Upper lobe of left lung (tissue), 6 donors: ENCODE measurements around the gene EPHB2. TPM values are rescaled to one million over a fixed set of nuclear protein-coding genes. Genes with fewer than 3 reads are reported as not detected.
A peak's percentile ranks its signal among the peaks of the same experiment; 100 is the strongest.

Experiments
- ATAC-seq, 2 donors: fragments of 200-7000 bp; cut with Tn5 transposase; one replicate each; pipeline ENCODE4 v1.9.1; 2022; ENCODE audit warnings: mild to moderate bottlenecking in 2 of 2, moderate library complexity in 2 of 2; ENCODE audit not compliant: low FRiP score in 2 of 2
- DNase-seq, 2 donors: peaks; one replicate each; pipeline ENCODE4 v3.0.0-alpha.2; 2019 to 2020
- H3K27ac ChIP-seq, 4 donors: fragments of 200-600 bp; sonication (generic); one replicate each; pipeline ENCODE4 v1.5.1; 2016 to 2019
- H3K27me3 ChIP-seq, 4 donors: fragments of 200-600 bp; sonication (generic); one replicate each; pipeline ENCODE4 v1.5.1; 2017 to 2019
- H3K36me3 ChIP-seq, 4 donors: fragments of 200-600 bp; sonication (generic); one replicate each; pipeline ENCODE4 v1.5.1; 2016 to 2019
- H3K4me1 ChIP-seq, 4 donors: fragments of 200-600 bp; sonication (generic); one replicate each; pipeline ENCODE4 v1.5.1; 2018 to 2019
- H3K4me3 ChIP-seq, 4 donors: fragments of 200-600 bp; sonication (generic); one replicate each; pipeline ENCODE4 v1.5.1; 2017 to 2019; ENCODE audit warnings: mild to moderate bottlenecking in 2 of 4, moderate library complexity in 1 of 4
- H3K9me3 ChIP-seq, 4 donors: fragments of 200-600 bp; sonication (generic); one replicate each; pipeline ENCODE4 v1.5.1; 2018 to 2019
- CTCF ChIP-seq, 6 experiments: fragments of 450-650 bp in 4 of 6; fragments of 200-600 bp in 2 of 6; sonication (generic) in 2 of 6; IDR thresholded peaks; one replicate each; pipeline ENCODE4 v1.5.1; 2016 to 2019; ENCODE audit warnings: antibody characterized with exemption in 6 of 6
- EP300 ChIP-seq, 4 donors: sonication (generic); formaldehyde crosslinking; IDR thresholded peaks; one replicate each; pipeline ENCODE4 v1.5.1; 2017; ENCODE audit warnings: antibody characterized with exemption in 4 of 4, control low read depth in 2 of 4
- POLR2A ChIP-seq, 4 donors: fragments of 450-650 bp; IDR thresholded peaks; one replicate each; pipeline ENCODE4 v1.5.1; 2016 to 2017; ENCODE audit warnings: antibody characterized with exemption in 4 of 4, mild to moderate bottlenecking in 2 of 4
- POLR2AphosphoS5 ChIP-seq, 2 donors: sonication (generic); formaldehyde crosslinking; IDR thresholded peaks; one replicate each; pipeline ENCODE4 v1.5.1; 2017; ENCODE audit warnings: antibody characterized with exemption in 2 of 2
- WGBS, 2 donors: methylation state at CpG; one replicate each; pipeline ENCODE4 v1.1.5; 2017 to 2018; 5-methylcytosine and 5-hydroxymethylcytosine counted together
- total RNA-seq, 6 donors: library from RNA; depleted of rRNA in 4 of 6; stranded (reverse); fragments of >200 nt in 4 of 6; gene quantifications; one replicate each; pipeline versions ENCODE4 v1.1.0 to v1.2.1, GENCODE V29; 2016 to 2021
- donor health status: DM: no; HTN: no; CAD: no; lungs with moderate emphysema.
- donor health status: DM: no; HTN: yes; CAD: no; lungs with severe emphysema.

EPHB2 gene
- total RNA-seq, 6 donors from 2014 or later, result 1.0 to 8.8 (median 5.6) TPM

GRCh38 chr1:22753481-22753971, 42.9 kb downstream of the EPHB2 start:
- Histone ChIP-seq H3K27me3 (no peaks in the 10 kb centered on the region), H3K36me3 (no peaks in the 10 kb centered on the region), H3K27ac (no peak overlapping the region), H3K9me3 (no peaks in the 10 kb centered on the region), H3K4me3 (no peak overlapping the region), H3K4me1 (peaks cover 19 to 27% (median 21%) of the 10 kb centered on the region in 4 donors)
- ATAC-seq (peak in 1 of 2 donors; percentile 74), DNase-seq (no peak)
- 75% methylated on average over 12 of the region's 12 CpGs for WGBS, 2 donors
- TF ChIP-seq CTCF (IDR thresholded peaks at IDR 0.05) (no peak), POLR2A (IDR thresholded peaks at IDR 0.05) (no peak), EP300 (IDR thresholded peaks at IDR 0.05) (no peak), POLR2AphosphoS5 (IDR thresholded peaks at IDR 0.05) (no peak)

- ATAC-seq, result no peak
- 75 to 80% methylated on average over 8 to 10 of the region's 10 CpGs for WGBS, 2 donors
- no peak overlapping the region for H3K4me3 ChIP-seq
- no peaks in the 10 kb centered on the region for H3K27me3 ChIP-seq
- DNase-seq, result no peak
- H3K9me3 ChIP-seq, result no peaks in the 10 kb centered on the region
- no peak overlapping the region for H3K27ac ChIP-seq
- peaks cover 19 to 27% (median 21%) of the 10 kb centered on the region in 4 donors for H3K4me1 ChIP-seq
- TF ChIP-seq POLR2AphosphoS5 (IDR thresholded peaks at IDR 0.05) (no peak), EP300 (IDR thresholded peaks at IDR 0.05) (no peak), POLR2A (IDR thresholded peaks at IDR 0.05) (no peak), CTCF (IDR thresholded peaks at IDR 0.05) (no peak)
- H3K36me3 ChIP-seq, result no peaks in the 10 kb centered on the region
Observed at GRCh38 chr1:22754106-22754768, 43.6 kb downstream of the EPHB2 start.

GRCh38 chr1:22754824-22755223, 44.2 kb downstream of the EPHB2 start:
- Histone ChIP-seq H3K27ac (no peak overlapping the region), H3K4me3 (no peak overlapping the region), H3K9me3 (no peaks in the 10 kb centered on the region), H3K4me1 (peaks cover 18 to 21% (median 19%) of the 10 kb centered on the region in 4 donors), H3K36me3 (no peaks in the 10 kb centered on the region), H3K27me3 (no peaks in the 10 kb centered on the region)
- no peak for TF ChIP-seq EP300 (IDR thresholded peaks at IDR 0.05)
- TF ChIP-seq CTCF (IDR thresholded peaks at IDR 0.05), result no peak
- TF ChIP-seq POLR2A (IDR thresholded peaks at IDR 0.05), result no peak
- no peak for TF ChIP-seq POLR2AphosphoS5 (IDR thresholded peaks at IDR 0.05)
- WGBS, 2 donors, result 64 to 65% methylated on average over 5 to 7 of the region's 7 CpGs
- no peak for DNase-seq
- no peak for ATAC-seq

GRCh38 chr1:22755641-22756040, 45.0 kb downstream of the EPHB2 start:
- DNase-seq (no peak), ATAC-seq (no peak)
- no peaks in the 10 kb centered on the region for H3K36me3 ChIP-seq
- H3K4me3 ChIP-seq, result no peak overlapping the region
- no peak overlapping the region for H3K27ac ChIP-seq
- H3K9me3 ChIP-seq, result no peaks in the 10 kb centered on the region
- WGBS, 2 donors, result 65 to 66% methylated on average over 5 of the region's 5 CpGs
- H3K4me1 ChIP-seq, result peaks cover 11 to 13% (median 12%) of the 10 kb centered on the region in 4 donors
- no peaks in the 10 kb centered on the region for H3K27me3 ChIP-seq
- TF ChIP-seq POLR2AphosphoS5 (IDR thresholded peaks at IDR 0.05), result no peak
- TF ChIP-seq CTCF (IDR thresholded peaks at IDR 0.05), result no peak
- no peak for TF ChIP-seq POLR2A (IDR thresholded peaks at IDR 0.05)
- TF ChIP-seq EP300 (IDR thresholded peaks at IDR 0.05), result no peak
